ENCODE data around the gene PITPNC1. TPM values are rescaled to one million over a fixed set of nuclear protein-coding genes. Genes with fewer than 3 reads are reported as not detected.
"Not testable (repeated sequence)": the region's sequence is repeated elsewhere in the genome, so short reads cannot be mapped to it uniquely, and the experiment has no call there.

PITPNC1 gene
- total RNA-seq, 1 donor from 2014 or later, result 19.3 TPM

DNA sequence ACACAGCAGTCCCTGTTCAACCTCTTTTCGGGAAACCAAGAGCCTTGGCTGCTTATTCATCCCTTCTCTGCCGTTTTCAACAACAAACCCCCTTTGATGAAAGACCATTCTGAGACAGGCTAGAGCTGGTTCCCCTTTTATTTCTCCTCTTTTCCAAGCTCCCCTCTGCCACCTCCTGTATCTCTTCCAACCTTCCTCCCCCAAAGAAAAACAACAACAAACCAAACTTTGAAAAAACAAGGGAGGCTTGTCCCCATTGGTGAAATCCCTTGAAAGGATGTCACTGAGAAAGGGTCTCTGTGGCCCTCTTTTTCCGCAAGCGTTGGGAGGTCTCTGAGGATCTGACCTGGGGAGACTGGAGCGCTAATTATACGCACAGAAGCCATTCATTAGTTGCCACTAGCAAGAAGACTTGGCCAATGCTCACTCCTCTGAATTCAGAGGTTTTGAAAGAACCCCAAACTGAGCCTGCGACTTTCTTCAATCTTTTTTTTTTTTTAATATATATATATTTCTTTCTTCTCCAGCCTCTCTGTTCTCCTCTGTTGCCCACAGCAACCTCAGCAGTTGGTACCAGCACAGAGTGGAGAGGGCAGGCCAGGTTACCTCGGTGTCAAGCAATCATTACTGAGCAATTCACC is 101.4 kb downstream of the PITPNC1 start:
- Mint-ChIP-seq H3K9me3 (no peaks in the 10 kb centered on the region), H3K4me1 (peaks cover 18% of the 10 kb centered on the region), H3K36me3 (ENCODE audit: low read depth) (no peaks in the 10 kb centered on the region), H3K27ac (no peak overlapping the region), H3K4me3 (no peak overlapping the region), H3K27me3 (no peaks in the 10 kb centered on the region)
- intact Hi-C loops (cut with micrococcal nuclease), result loop anchor here (5.0 to 10.0 kb wide), 2 partner anchors 59 to 126 kb away; no protein-coding TSS in a partner anchor
- POLR2A ChIA-PET, result no interaction called here
- CTCF ChIA-PET, result interaction anchor here (1.0 to 7.1 kb wide), 2 partner anchors 9 to 101 kb away, joined by 3 to 85 read pairs; partner anchors contain the start of gene PITPNC1
- DNase-seq, result no peak
- TF ChIP-seq, protein P1, sequence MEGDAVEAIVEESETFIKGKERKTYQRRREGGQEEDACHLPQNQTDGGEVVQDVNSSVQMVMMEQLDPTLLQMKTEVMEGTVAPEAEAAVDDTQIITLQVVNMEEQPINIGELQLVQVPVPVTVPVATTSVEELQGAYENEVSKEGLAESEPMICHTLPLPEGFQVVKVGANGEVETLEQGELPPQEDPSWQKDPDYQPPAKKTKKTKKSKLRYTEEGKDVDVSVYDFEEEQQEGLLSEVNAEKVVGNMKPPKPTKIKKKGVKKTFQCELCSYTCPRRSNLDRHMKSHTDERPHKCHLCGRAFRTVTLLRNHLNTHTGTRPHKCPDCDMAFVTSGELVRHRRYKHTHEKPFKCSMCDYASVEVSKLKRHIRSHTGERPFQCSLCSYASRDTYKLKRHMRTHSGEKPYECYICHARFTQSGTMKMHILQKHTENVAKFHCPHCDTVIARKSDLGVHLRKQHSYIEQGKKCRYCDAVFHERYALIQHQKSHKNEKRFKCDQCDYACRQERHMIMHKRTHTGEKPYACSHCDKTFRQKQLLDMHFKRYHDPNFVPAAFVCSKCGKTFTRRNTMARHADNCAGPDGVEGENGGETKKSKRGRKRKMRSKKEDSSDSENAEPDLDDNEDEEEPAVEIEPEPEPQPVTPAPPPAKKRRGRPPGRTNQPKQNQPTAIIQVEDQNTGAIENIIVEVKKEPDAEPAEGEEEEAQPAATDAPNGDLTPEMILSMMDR (IDR thresholded peaks at IDR 0.05), result no peak
- no peak for ATAC-seq (ENCODE audit: low read depth)

DNA sequence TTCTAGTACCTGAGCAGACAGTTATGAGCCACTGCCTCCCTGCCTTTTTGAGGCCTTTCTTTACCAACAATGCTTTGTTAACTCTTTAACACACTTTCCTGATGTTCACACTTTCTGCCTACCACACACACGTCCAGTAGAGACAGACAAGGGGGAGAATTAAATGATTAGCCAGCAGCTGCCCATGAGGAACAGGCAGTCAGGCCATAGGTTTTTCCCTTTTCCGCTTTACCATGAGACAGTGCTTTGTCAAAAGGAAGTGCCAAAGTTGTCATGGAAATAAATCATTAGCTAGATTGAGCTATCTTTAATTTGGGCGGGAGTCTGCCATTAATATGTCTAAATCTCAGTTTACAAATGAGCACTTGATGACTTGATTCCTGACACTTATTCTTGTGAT is 102.1 kb downstream of the PITPNC1 start:
- intact Hi-C loops (cut with micrococcal nuclease), result loop anchor here (5.0 to 10.0 kb wide), 2 partner anchors 58 to 126 kb away; no protein-coding TSS in a partner anchor
- no peaks in the 10 kb centered on the region for H3K27me3 Mint-ChIP-seq
- no peak overlapping the region for H3K27ac Mint-ChIP-seq
- no peak overlapping the region for H3K4me3 Mint-ChIP-seq
- ATAC-seq (ENCODE audit: low read depth), result no peak
- POLR2A ChIA-PET, result no interaction called here
- H3K9me3 Mint-ChIP-seq, result no peaks in the 10 kb centered on the region
- DNase-seq, result no peak
- TF ChIP-seq, protein P1 (IDR thresholded peaks at IDR 0.05), result no peak
- CTCF ChIA-PET, result interaction anchor here (7.1 kb wide), 1 partner anchor 102 kb away, joined by 85 read pairs; the partner anchor contains the start of gene PITPNC1
- H3K36me3 Mint-ChIP-seq (ENCODE audit: low read depth), result no peaks in the 10 kb centered on the region
- peaks cover 18% of the 10 kb centered on the region for H3K4me1 Mint-ChIP-seq

DNA sequence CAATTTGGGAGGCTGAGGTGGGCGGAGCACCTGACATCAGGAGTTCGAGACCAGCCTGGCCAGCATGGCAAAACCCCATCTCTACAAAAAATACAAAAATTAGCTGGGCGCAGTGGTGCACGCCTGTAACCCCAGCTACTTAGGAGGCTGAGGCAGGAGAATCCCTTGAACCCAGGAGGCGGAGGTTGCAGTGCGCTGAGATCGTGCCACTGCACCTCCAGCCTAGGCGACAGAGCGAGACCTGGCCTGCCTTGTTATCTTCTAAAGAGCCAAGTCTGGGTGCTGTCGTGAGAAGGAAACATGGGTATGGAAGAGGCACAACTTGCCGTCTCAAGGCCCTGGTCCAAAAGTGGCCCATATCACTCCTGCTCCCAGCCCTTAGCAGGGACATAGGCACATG is 103.9 kb downstream of the PITPNC1 start:
- H3K27ac Mint-ChIP-seq; H3K27me3 Mint-ChIP-seq; ATAC-seq (ENCODE audit: low read depth); H3K36me3 Mint-ChIP-seq (ENCODE audit: low read depth); CTCF ChIA-PET; H3K4me3 Mint-ChIP-seq; H3K9me3 Mint-ChIP-seq; H3K4me1 Mint-ChIP-seq; intact Hi-C loops (cut with micrococcal nuclease); POLR2A ChIA-PET; DNase-seq: not testable (repeated sequence)

DNA sequence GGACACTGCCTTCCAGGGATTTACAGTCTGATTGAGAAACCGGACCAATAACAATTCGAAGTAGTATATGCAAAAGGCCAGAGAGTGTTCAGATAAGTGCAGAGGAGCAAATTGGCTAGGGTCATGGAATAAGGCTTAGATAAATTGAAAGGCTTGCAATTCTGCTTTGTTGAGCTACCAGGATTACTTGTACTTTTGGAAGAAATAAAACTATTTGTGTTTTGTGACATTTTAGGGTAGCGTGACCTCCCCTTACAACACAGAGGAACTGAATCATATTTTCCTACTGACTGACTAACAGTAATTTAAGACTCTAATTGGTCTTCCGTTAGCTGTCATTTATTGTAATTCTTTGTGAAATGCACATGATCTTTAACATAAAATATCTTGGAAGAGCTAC is 104.7 kb downstream of the PITPNC1 start:
- Mint-ChIP-seq H3K9me3 (no peaks in the 10 kb centered on the region), H3K27ac (no peak overlapping the region), H3K4me1 (peaks cover 15% of the 10 kb centered on the region), H3K36me3 (ENCODE audit: low read depth) (no peaks in the 10 kb centered on the region), H3K27me3 (no peaks in the 10 kb centered on the region), H3K4me3 (no peak overlapping the region)
- intact Hi-C loops (cut with micrococcal nuclease), result no loop called here
- CTCF ChIA-PET, result interaction anchor here (0.6 kb wide), 1 partner anchor 191 kb away, joined by 3 read pairs; no protein-coding TSS in a partner anchor
- DNase-seq (no peak), ATAC-seq (ENCODE audit: low read depth) (no peak)
- POLR2A ChIA-PET, result interaction anchor here (0.7 kb wide), 1 partner anchor 119 kb away, joined by 3 read pairs; no protein-coding TSS in a partner anchor
- TF ChIP-seq, protein P1 (IDR thresholded peaks at IDR 0.05), result no peak

DNA sequence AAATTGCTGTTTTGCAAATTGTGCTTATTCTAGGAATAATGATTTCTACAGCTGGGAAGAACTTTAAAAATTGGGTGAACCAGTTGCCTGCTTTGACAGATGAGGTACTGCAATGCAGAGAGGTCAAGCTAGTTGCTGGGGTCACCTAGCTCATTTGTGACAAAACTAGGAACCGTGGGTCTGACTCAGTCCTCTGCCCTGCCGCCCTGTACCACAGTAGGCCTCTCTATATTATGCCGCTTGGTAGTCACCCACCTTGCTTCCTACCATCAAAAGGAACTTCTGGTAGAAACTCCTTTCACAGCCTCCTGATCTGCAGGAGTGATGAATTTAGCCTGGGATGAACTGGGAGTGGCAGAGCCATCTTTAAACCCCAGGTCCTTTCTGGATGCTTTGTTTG is 105.7 kb downstream of the PITPNC1 start:
- no peak overlapping the region for H3K4me3 Mint-ChIP-seq
- no peaks in the 10 kb centered on the region for H3K9me3 Mint-ChIP-seq
- no peak overlapping the region for H3K27ac Mint-ChIP-seq
- TF ChIP-seq, protein P1 (IDR thresholded peaks at IDR 0.05), result no peak
- H3K27me3 Mint-ChIP-seq, result no peaks in the 10 kb centered on the region
- ChIA-PET CTCF (no interaction called here), POLR2A (no interaction called here)
- H3K4me1 Mint-ChIP-seq, result peaks cover 24% of the 10 kb centered on the region
- no peaks in the 10 kb centered on the region for H3K36me3 Mint-ChIP-seq (ENCODE audit: low read depth)
- intact Hi-C loops (cut with micrococcal nuclease), result no loop called here
- ATAC-seq (ENCODE audit: low read depth) (no peak), DNase-seq (no peak)
